OCI-LY7 (cell line): ENCODE results near the gene ISOC1. TPM values are rescaled to one million over a fixed set of nuclear protein-coding genes. Genes with fewer than 3 reads are reported as not detected.

Source experiments
- BruUV-seq: library from RNA; stranded (reverse); fragments of 400-500 nt; replicated peaks from 2 replicates; lab custom pipeline; 2021; lab: Mats Ljungman, UMichigan
- CTCF ChIA-PET: fragments of 300-600 bp; sonication (Branson Sonifier 250); formaldehyde crosslinking; loops from one replicate; lab custom pipeline; 2022; ENCODE audit warnings: antibody characterized with exemption; ENCODE audit not compliant: unreplicated experiment; lab: Charles Lee
- POLR2A ChIA-PET: fragments of 300-600 bp; sonication (Branson Sonifier 250); formaldehyde crosslinking; loops from one replicate; lab custom pipeline; 2022; ENCODE audit warnings: antibody characterized with exemption; lab: Charles Lee
- DNase-seq: peaks from one replicate; pipeline ENCODE4 v3.0.0-alpha.2; 2015; ENCODE audit warnings: low spot score
- H2AFZ ChIP-seq: fragments of 200-600 bp; sonication (generic), shearing (Covaris generic); 2 replicates; pipeline ENCODE4 v1.6.1; 2014; ENCODE audit warnings: mild to moderate bottlenecking, antibody characterized with exemption, low read length, moderate library complexity
- H3K27ac ChIP-seq: fragments of 200-600 bp; sonication (generic); 2 replicates; pipeline ENCODE4 v1.5.1; 2014; ENCODE audit warnings: mixed run types, low read depth, mild to moderate bottlenecking, moderate library complexity, low read length, inconsistent platforms; ENCODE audit not compliant: poor library complexity, severe bottlenecking
- H3K36me3 ChIP-seq: fragments of 200-600 bp; sonication (generic); 2 replicates; pipeline ENCODE4 v1.6.1; 2014; ENCODE audit warnings: mild to moderate bottlenecking, antibody characterized with exemption, low read length, moderate library complexity, mixed read lengths; ENCODE audit not compliant: insufficient read depth
- H3K4me1 ChIP-seq: fragments of 200-600 bp; sonication (generic); 2 replicates; pipeline ENCODE4 v1.5.1; 2014; ENCODE audit warnings: mild to moderate bottlenecking, low read length; ENCODE audit not compliant: insufficient read depth, poor library complexity, severe bottlenecking
- H3K4me2 ChIP-seq: fragments of 200-600 bp; sonication (generic); 2 replicates; pipeline ENCODE4 v1.6.1; 2014; ENCODE audit warnings: mild to moderate bottlenecking, low read length
- H3K4me3 ChIP-seq: fragments of 200-600 bp; sonication (generic); 2 replicates; pipeline ENCODE4 v1.5.1; 2014; ENCODE audit warnings: mild to moderate bottlenecking, low read depth, low read length; ENCODE audit not compliant: poor library complexity, severe bottlenecking
- H3K79me2 ChIP-seq: fragments of 200-600 bp; sonication (generic); 2 replicates; pipeline ENCODE4 v1.6.1; 2016; ENCODE audit warnings: low read depth, mild to moderate bottlenecking, low read length, moderate library complexity, mixed read lengths; ENCODE audit not compliant: insufficient read depth
- H3K9me2 ChIP-seq: fragments of 200-600 bp; sonication (generic); 2 replicates; pipeline ENCODE4 v1.6.1; 2016; ENCODE audit warnings: mild to moderate bottlenecking, low read length, mixed read lengths; ENCODE audit not compliant: insufficient read depth
- H3K9me3 ChIP-seq: fragments of 200-600 bp; sonication (generic); 2 replicates; pipeline ENCODE4 v1.6.1; 2014; ENCODE audit warnings: mild to moderate bottlenecking, mixed run types, low read length, mixed read lengths
- H4K20me1 ChIP-seq: fragments of 200-600 bp; sonication (generic); 2 replicates; pipeline ENCODE4 v1.6.1; 2014; ENCODE audit warnings: mild to moderate bottlenecking, antibody characterized with exemption, low read length, moderate library complexity, mixed read lengths; ENCODE audit not compliant: insufficient read depth
- EZH2phosphoT487 ChIP-seq: fragments of 200-600 bp; sonication (generic); IDR thresholded peaks from 2 replicates; pipeline ENCODE4 v1.6.1; 2018; ENCODE audit warnings: low read depth, borderline replicate concordance, mild to moderate bottlenecking, mixed run types, antibody characterized with exemption, low read length, moderate library complexity, mixed read lengths
- intact Hi-C: fragments of 100-400 bp; cut with micrococcal nuclease; formaldehyde crosslinking; loops from one replicate; pipeline ENCODE4 v1.10.0; 2022; ENCODE audit not compliant: unreplicated experiment
- total RNA-seq, 2 experiments: library from RNA; depleted of rRNA in 1 of 2; stranded (reverse); fragments of >200 nt in 1 of 2; shearing (Covaris generic) in 1 of 2; gene quantifications; 2 replicates each; pipeline ENCODE4 v1.2.3, GENCODE V29; 2014 to 2022
- TF ChIP-seq, protein P1 (sequence below): fragments of 200-600 bp; sonication (generic); conservative IDR thresholded peaks from 2 replicates; pipeline ENCODE4 v1.5.1; 2014; ENCODE audit warnings: mild to moderate bottlenecking, antibody characterized with exemption, low read length, moderate library complexity, mixed read lengths

Gene ISOC1
- total RNA-seq, 2 experiments from 2014 or later, result 17.9 to 23.8 TPM

DNA sequence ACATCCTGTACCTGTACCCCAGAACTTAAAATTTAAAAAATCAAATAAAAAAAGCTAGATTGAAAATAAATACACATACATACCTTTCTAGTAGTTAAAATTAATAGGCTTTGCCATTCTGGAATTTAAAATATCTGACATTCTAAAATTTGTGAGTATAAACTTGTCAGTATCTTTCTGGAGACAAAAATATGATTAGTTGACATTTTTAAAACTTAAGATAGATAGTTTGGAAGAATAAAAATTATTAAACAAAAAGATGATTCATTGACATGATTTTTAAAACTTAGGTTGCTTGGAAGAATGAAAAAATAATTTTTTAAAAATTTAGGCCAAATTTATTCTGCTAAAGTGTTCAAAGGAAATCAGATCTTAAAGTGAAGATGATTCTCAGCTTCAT is 43.1 kb downstream of the ISOC1 start:
- H3K4me1 ChIP-seq, result no peaks in the 10 kb centered on the region
- CTCF ChIA-PET, result no interaction called here
- no peaks in the 10 kb centered on the region for H3K79me2 ChIP-seq
- POLR2A ChIA-PET, result interaction anchor here (0.7 kb wide), 1 partner anchor 14 kb away, joined by 4 read pairs; no protein-coding TSS in a partner anchor
- DNase-seq, result no peak
- no peak overlapping the region for H3K4me3 ChIP-seq
- no peaks in the 10 kb centered on the region for H4K20me1 ChIP-seq
- intact Hi-C loops, result no loop called here
- no peak overlapping the region for H3K27ac ChIP-seq
- no TSS peak for BruUV-seq
- H3K36me3 ChIP-seq, result no peaks in the 10 kb centered on the region
- H3K9me3 ChIP-seq, result no peaks in the 10 kb centered on the region
- TF ChIP-seq, protein P1, sequence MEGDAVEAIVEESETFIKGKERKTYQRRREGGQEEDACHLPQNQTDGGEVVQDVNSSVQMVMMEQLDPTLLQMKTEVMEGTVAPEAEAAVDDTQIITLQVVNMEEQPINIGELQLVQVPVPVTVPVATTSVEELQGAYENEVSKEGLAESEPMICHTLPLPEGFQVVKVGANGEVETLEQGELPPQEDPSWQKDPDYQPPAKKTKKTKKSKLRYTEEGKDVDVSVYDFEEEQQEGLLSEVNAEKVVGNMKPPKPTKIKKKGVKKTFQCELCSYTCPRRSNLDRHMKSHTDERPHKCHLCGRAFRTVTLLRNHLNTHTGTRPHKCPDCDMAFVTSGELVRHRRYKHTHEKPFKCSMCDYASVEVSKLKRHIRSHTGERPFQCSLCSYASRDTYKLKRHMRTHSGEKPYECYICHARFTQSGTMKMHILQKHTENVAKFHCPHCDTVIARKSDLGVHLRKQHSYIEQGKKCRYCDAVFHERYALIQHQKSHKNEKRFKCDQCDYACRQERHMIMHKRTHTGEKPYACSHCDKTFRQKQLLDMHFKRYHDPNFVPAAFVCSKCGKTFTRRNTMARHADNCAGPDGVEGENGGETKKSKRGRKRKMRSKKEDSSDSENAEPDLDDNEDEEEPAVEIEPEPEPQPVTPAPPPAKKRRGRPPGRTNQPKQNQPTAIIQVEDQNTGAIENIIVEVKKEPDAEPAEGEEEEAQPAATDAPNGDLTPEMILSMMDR, result no peak
- TF ChIP-seq EZH2phosphoT487, result no peak
- H3K4me2 ChIP-seq, result no peak overlapping the region
- no peak overlapping the region for H2AFZ ChIP-seq
- no peaks in the 10 kb centered on the region for H3K9me2 ChIP-seq

DNA sequence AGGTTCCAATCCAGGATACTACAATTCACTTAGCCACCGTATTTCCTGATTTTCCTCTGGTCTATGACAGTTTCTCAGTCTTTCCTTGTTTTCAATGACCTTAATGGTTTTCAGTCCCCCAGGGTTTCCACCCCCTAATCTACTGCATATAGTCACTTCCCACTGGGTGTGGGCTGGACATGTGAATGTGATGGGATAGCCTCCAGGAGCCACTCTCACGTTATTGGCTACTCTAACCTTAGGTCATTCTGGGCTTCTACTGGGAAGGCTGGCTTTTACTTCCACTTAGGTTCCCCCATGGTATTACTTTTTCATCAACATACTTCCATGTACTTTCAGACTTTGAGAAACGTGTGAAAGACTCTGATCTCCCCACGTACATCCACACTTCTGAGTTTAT is 46.5 kb downstream of the ISOC1 start:
- Histone ChIP-seq H3K9me2 (no peaks in the 10 kb centered on the region), H3K79me2 (no peaks in the 10 kb centered on the region), H4K20me1 (no peaks in the 10 kb centered on the region), H3K4me1 (no peaks in the 10 kb centered on the region), H3K4me3 (no peak overlapping the region), H2AFZ (no peak overlapping the region), H3K9me3 (no peaks in the 10 kb centered on the region), H3K27ac (no peak overlapping the region), H3K36me3 (no peaks in the 10 kb centered on the region), H3K4me2 (no peak overlapping the region)
- no TSS peak for BruUV-seq
- intact Hi-C loops, result no loop called here
- no peak for TF ChIP-seq EZH2phosphoT487
- TF ChIP-seq, protein P1, result no peak
- ChIA-PET POLR2A (no interaction called here), CTCF (no interaction called here)
- DNase-seq, result no peak

DNA sequence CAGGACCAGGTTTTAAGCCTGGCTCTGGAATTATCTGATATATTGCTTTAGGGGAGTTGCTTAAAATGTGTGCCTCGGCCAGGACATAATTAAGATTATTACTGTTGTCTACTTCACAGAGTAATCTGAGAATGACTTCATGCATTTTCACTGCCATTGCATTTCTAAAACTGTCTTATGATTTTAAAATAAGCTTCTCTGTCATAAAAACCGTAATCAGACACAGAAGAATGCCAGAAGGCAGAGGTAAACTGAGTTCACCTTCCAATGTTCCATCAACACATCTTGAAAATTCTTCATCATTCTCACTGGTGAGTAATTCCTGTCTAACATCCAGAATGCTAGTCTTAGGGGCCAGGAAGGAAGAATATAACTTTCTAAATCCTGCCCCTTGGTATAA is 47.1 kb downstream of the ISOC1 start:
- ChIA-PET POLR2A (no interaction called here), CTCF (no interaction called here)
- H3K4me1 ChIP-seq, result no peaks in the 10 kb centered on the region
- no peaks in the 10 kb centered on the region for H3K36me3 ChIP-seq
- no TSS peak for BruUV-seq
- no peak overlapping the region for H3K4me3 ChIP-seq
- no peak for DNase-seq
- H3K9me2 ChIP-seq, result no peaks in the 10 kb centered on the region
- TF ChIP-seq, protein P1, result no peak
- no peak for TF ChIP-seq EZH2phosphoT487
- H3K79me2 ChIP-seq, result no peaks in the 10 kb centered on the region
- H4K20me1 ChIP-seq, result no peaks in the 10 kb centered on the region
- intact Hi-C loops, result no loop called here
- H3K4me2 ChIP-seq, result no peak overlapping the region
- H3K9me3 ChIP-seq, result no peaks in the 10 kb centered on the region
- no peak overlapping the region for H3K27ac ChIP-seq
- no peak overlapping the region for H2AFZ ChIP-seq
